DOHH2 (cell line): ENCODE data around the gene XIST.
"Not testable (repeated sequence)": the region's sequence is repeated elsewhere in the genome, so short reads cannot be mapped to it uniquely, and the experiment has no call there.

ENCODE experiments used
- H3F3A ChIP-seq: fragments of 200-600 bp; sonication (generic), shearing (Covaris generic); 2 replicates; pipeline ENCODE4 v1.6.0; 2016; ENCODE audit warnings: antibody characterized with exemption, mild to moderate bottlenecking; ENCODE audit not compliant: control insufficient read depth, insufficient read depth
- H3K27ac ChIP-seq: fragments of 200-600 bp; sonication (generic); 2 replicates; pipeline ENCODE4 v1.5.1; 2014; ENCODE audit warnings: low read depth, mild to moderate bottlenecking, low read length, moderate library complexity
- H3K27me3 ChIP-seq: fragments of 200-600 bp; sonication (generic); 2 replicates; pipeline ENCODE4 v1.6.1; 2014; ENCODE audit warnings: mild to moderate bottlenecking, low read length, mixed read lengths; ENCODE audit not compliant: control insufficient read depth
- H3K36me3 ChIP-seq: fragments of 200-600 bp; sonication (generic); 2 replicates; pipeline ENCODE4 v1.6.1; 2014; ENCODE audit warnings: mild to moderate bottlenecking, low read length, moderate library complexity, mixed read lengths; ENCODE audit not compliant: control insufficient read depth
- H3K4me1 ChIP-seq: fragments of 200-600 bp; sonication (generic); 2 replicates; pipeline ENCODE4 v1.6.1; 2014; ENCODE audit warnings: mild to moderate bottlenecking, low read length, mixed read lengths; ENCODE audit not compliant: control insufficient read depth
- H3K4me2 ChIP-seq: fragments of 200-600 bp; sonication (generic); 2 replicates; pipeline ENCODE4 v1.6.0; 2014; ENCODE audit warnings: mild to moderate bottlenecking, low read length, moderate library complexity
- H3K4me3 ChIP-seq: fragments of 200-600 bp; sonication (generic); 2 replicates; pipeline ENCODE4 v1.5.1; 2014; ENCODE audit warnings: mild to moderate bottlenecking, low read length, mixed read lengths
- H3K79me2 ChIP-seq: fragments of 200-600 bp; sonication (generic); 2 replicates; pipeline ENCODE4 v1.6.1; 2014; ENCODE audit warnings: mild to moderate bottlenecking, low read length, mixed read lengths; ENCODE audit not compliant: control insufficient read depth
- H3K9me2 ChIP-seq: fragments of 200-600 bp; sonication (generic); replicated peaks from 2 replicates; pipeline ENCODE4 v1.6.1; 2014; ENCODE audit warnings: mild to moderate bottlenecking, low read length, mixed read lengths; ENCODE audit not compliant: control insufficient read depth
- H3K9me3 ChIP-seq: fragments of 200-600 bp; sonication (generic); 2 replicates; pipeline ENCODE4 v1.6.1; 2014; ENCODE audit warnings: antibody characterized with exemption, low read length, mixed read lengths; ENCODE audit not compliant: control insufficient read depth, insufficient read depth
- H4K20me1 ChIP-seq: fragments of 200-600 bp; sonication (generic); 2 replicates; pipeline ENCODE4 v1.6.0; 2014; ENCODE audit warnings: low read depth, mild to moderate bottlenecking, antibody characterized with exemption, low read length, moderate library complexity; ENCODE audit not compliant: control insufficient read depth, insufficient read depth
- EZH2phosphoT487 ChIP-seq: fragments of 200-600 bp; sonication (generic); IDR thresholded peaks from 2 replicates; pipeline ENCODE4 v1.6.1; 2017; ENCODE audit warnings: borderline replicate concordance, mild to moderate bottlenecking, antibody characterized with exemption, low read length, moderate library complexity, mixed read lengths
- TF ChIP-seq, protein P1 (sequence below): fragments of 200-600 bp; sonication (generic); IDR thresholded peaks from one replicate; pipeline ENCODE4 v1.5.1; 2014; ENCODE audit warnings: antibody characterized with exemption, mild to moderate bottlenecking, low read depth, low read length; ENCODE audit not compliant: poor library complexity, severe bottlenecking

The XIST gene

DNA sequence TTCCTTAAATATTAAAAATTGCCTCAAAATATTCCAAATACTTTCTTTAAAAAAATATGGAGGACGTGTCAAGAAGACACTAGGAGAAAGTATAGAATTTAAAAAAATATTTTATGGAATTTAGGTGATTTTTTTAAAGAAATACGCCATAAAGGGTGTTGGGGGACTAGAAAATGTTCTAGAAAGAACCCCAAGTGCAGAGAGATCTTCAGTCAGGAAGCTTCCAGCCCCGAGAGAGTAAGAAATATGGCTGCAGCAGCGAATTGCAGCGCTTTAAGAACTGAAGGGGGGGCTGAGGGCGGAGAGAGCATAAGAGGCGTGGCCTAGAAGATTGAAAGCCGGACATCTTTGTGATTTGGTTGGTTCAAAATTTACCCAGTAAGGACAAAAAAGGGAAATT lies at the start of gene XIST:
XIST (minus strand) TSS at position 248 of the 400 bp plus-strand sequence.
- Histone ChIP-seq H3K79me2 (no peaks in the 10 kb centered on the region), H3K4me1 (no peaks in the 10 kb centered on the region), H3K4me3 (no peak within 1 kb of the TSS), H3K27me3 (no peaks in the 10 kb centered on the region), H3K27ac (no peak within 1 kb of the TSS), H3K36me3 (no peaks in the 10 kb centered on the region), H3K9me3 (no peaks in the 10 kb centered on the region), H4K20me1 (no peaks in the 10 kb centered on the region), H3F3A (no peaks in the 10 kb centered on the region), H3K4me2 (no peak within 1 kb of the TSS), H3K9me2 (no peaks in the 10 kb centered on the region)
- TF ChIP-seq, protein P1, sequence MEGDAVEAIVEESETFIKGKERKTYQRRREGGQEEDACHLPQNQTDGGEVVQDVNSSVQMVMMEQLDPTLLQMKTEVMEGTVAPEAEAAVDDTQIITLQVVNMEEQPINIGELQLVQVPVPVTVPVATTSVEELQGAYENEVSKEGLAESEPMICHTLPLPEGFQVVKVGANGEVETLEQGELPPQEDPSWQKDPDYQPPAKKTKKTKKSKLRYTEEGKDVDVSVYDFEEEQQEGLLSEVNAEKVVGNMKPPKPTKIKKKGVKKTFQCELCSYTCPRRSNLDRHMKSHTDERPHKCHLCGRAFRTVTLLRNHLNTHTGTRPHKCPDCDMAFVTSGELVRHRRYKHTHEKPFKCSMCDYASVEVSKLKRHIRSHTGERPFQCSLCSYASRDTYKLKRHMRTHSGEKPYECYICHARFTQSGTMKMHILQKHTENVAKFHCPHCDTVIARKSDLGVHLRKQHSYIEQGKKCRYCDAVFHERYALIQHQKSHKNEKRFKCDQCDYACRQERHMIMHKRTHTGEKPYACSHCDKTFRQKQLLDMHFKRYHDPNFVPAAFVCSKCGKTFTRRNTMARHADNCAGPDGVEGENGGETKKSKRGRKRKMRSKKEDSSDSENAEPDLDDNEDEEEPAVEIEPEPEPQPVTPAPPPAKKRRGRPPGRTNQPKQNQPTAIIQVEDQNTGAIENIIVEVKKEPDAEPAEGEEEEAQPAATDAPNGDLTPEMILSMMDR, result no peak
- no peak for TF ChIP-seq EZH2phosphoT487

DNA sequence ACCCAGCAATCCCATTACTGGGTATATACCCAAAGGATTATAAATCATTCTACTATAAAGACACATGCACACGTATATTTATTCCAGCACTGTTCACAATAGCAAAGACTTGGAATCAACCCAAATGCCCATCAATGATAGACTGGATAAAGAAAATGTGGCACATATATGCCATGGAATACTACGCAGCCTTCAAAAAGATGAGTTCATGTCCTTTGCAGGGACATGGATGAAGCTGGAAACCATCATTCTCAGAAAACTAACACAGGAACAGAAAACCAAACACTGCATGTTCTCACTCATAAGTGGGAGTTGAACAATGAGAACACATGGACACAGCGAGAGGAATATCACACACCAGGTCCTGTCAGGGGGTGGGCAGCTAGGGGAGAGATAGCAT lies 45.8 kb upstream of the XIST start:
- H3K4me2 ChIP-seq, H3K36me3 ChIP-seq, H3K4me3 ChIP-seq, H4K20me1 ChIP-seq, H3K79me2 ChIP-seq, H3K9me3 ChIP-seq, H3K27ac ChIP-seq, H3K9me2 ChIP-seq, H3K27me3 ChIP-seq, H3K4me1 ChIP-seq, H3F3A ChIP-seq: not testable (repeated sequence)

DNA sequence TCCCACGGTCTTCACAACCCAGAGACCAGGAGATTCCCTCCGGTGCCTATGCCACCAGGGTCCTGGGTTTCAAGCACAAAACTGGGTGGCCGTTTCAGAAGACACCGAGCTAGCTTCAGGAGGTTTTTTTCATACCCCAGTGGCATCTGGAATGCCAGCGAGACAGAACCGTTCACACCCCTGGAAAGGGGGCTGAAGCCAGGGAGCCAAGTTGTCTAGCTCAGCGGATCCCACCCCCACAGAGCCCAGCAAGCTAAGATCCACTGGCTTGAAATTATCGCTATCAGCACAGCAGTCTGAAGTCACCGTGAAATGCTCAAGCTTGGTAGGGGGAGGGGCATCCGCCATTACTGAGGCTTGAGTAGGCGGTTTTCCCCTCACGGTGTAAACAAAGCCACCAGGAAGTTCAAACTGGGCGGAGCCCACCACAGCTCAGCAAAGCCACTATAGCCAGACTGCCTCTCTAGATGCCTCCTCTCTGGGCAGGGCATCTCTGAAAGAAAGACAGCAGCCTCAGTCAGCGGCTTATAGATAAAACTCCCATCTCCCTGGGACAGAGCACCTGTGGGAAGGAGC lies 40.1 kb upstream of the XIST start:
- not testable (repeated sequence) for H3K4me2 ChIP-seq, H3K79me2 ChIP-seq, H3F3A ChIP-seq, H3K9me2 ChIP-seq, H3K27ac ChIP-seq, H3K27me3 ChIP-seq, H3K4me3 ChIP-seq, H4K20me1 ChIP-seq, H3K4me1 ChIP-seq, H3K36me3 ChIP-seq, H3K9me3 ChIP-seq

DNA sequence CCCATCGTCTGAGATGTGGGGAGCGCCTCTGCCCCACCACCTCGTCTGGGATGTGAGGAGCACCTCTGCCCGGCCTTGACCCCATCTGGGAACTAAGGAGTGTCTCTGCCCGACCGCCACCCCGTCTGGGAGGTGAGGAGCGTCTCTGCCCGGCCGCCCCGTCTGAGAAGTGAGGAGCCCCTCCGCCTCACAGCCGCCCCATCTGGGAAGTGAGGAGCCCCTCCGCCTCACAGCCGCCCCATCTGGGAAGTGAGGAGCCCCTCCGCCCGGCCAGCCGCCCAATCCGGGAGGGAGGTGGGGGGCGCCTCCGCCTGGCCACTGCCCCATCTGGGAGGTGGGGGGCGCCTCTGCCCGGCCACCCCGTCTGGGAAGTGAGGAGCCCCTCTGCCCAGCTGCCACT lies 29.7 kb upstream of the XIST start:
- not testable (repeated sequence) for H3K4me3 ChIP-seq, H3K27ac ChIP-seq, H3K4me2 ChIP-seq

DNA sequence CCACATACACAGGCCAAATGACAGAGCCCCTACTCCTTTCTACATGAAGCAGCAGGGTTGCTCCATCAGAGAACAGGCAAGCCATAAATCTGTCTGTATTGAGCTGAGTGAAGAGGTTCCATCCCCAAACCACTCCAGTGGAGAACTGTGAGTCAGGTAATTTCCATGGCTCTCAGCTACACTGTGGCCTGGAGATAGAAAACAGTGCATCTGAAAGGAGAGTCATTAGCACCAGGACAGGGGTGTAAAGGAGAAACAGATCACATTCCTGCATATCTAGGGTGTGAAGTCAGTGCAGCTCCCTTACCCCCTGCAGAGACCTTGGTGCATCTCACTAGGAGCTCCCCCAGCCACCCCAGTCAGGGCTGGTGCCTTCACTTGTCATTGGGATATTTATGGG lies 25.2 kb upstream of the XIST start:
- Histone ChIP-seq H3F3A (no peaks in the 10 kb centered on the region), H3K79me2 (no peaks in the 10 kb centered on the region), H4K20me1 (no peaks in the 10 kb centered on the region), H3K27me3 (no peaks in the 10 kb centered on the region), H3K4me1 (no peaks in the 10 kb centered on the region), H3K36me3 (no peaks in the 10 kb centered on the region), H3K4me3 (no peak overlapping the region), H3K9me3 (no peaks in the 10 kb centered on the region), H3K4me2 (no peak overlapping the region), H3K9me2 (no peaks in the 10 kb centered on the region), H3K27ac (no peak overlapping the region)
- TF ChIP-seq EZH2phosphoT487, result no peak
- TF ChIP-seq, protein P1, result no peak

More for the DNA sequence above, 29.7 kb upstream of the XIST start:
- H3K27me3 ChIP-seq, H3K9me3 ChIP-seq, H3K79me2 ChIP-seq, H3K36me3 ChIP-seq, H4K20me1 ChIP-seq, H3F3A ChIP-seq, H3K9me2 ChIP-seq, H3K4me1 ChIP-seq: not testable (repeated sequence)
